ENCODE results near the gene MVB12B. TPM values are rescaled to one million over a fixed set of nuclear protein-coding genes. Genes with fewer than 3 reads are reported as not detected.

The MVB12B gene
- total RNA-seq, 2 donors from 2014 or later = 18.6 to 19.7 TPM

DNA sequence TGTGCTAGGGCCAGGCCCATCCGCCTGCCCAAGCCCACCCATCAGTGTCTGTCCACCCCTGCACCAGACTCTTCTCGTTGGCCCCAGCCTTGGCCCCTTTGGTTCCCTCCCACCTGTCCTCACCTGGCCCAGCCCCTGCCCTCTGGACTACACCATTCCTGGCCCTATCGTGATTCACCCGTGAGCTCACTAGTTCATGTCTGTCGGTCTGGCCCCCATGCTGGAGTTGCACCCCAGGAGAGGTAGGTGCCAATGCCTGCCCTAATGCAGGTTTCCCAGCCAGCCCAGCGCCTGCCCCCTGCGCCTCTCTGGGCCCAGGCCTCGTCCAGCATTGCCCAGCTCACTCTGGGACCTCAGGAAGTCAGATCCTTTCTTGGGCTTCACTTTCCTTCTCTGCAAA lies 171.7 kb downstream of the MVB12B start:
- H3K9ac ChIP-seq (ENCODE audit: extremely low read depth, low read length, poor library complexity, severe bottlenecking) = no peak overlapping the region
- no peak for TF ChIP-seq CTCF (conservative IDR thresholded peaks at IDR 0.05)
- H3K36me3 ChIP-seq (ENCODE audit: control insufficient read depth, insufficient read depth, low read length) = no peaks in the 10 kb centered on the region
- DNase-seq = no peak
- H3K27me3 ChIP-seq (ENCODE audit: control insufficient read depth, insufficient read depth, low read length, poor library complexity, severe bottlenecking) = peaks cover 12% of the 10 kb centered on the region
- peaks cover 16% of the 10 kb centered on the region for H3K27me3 Mint-ChIP-seq (ENCODE audit: insufficient read depth)
- no peaks in the 10 kb centered on the region for H3K9me3 ChIP-seq (ENCODE audit: control insufficient read depth, low read length)
- no peak overlapping the region for H3K27ac Mint-ChIP-seq
- 85 to 100% methylated on average over 3 to 8 of the region's 8 CpGs for WGBS, 2 experiments (ENCODE audit: insufficient coverage in 1 of 2, insufficient read length in 1 of 2)
- H3K4me1 ChIP-seq (ENCODE audit: control insufficient read depth, insufficient read depth, low read length) = no peaks in the 10 kb centered on the region
- H3K9me3 Mint-ChIP-seq = no peaks in the 10 kb centered on the region
- H3K36me3 Mint-ChIP-seq (ENCODE audit: low read depth) = no peaks in the 10 kb centered on the region
- no peak overlapping the region for H3K4me3 ChIP-seq (ENCODE audit: low read length)
- peaks cover 7% of the 10 kb centered on the region for H3K4me1 Mint-ChIP-seq
- H3K27ac ChIP-seq (ENCODE audit: low read depth, low read length) = no peak overlapping the region
- no peak overlapping the region for H3K4me3 Mint-ChIP-seq

GRCh38 chr9:126499005-126499910 lies 172.6 kb downstream of the MVB12B start:
- Histone ChIP-seq H3K9me3 (ENCODE audit: control insufficient read depth, low read length) (no peaks in the 10 kb centered on the region), H3K4me3 (ENCODE audit: low read length) (peak overlapping the region; percentile 74), H3K9ac (ENCODE audit: extremely low read depth, low read length, poor library complexity, severe bottlenecking) (no peak overlapping the region), H3K36me3 (ENCODE audit: control insufficient read depth, insufficient read depth, low read length) (no peaks in the 10 kb centered on the region), H3K4me1 (ENCODE audit: control insufficient read depth, insufficient read depth, low read length) (no peaks in the 10 kb centered on the region), H3K27ac (ENCODE audit: low read depth, low read length) (no peak overlapping the region), H3K27me3 (ENCODE audit: control insufficient read depth, insufficient read depth, low read length, poor library complexity, severe bottlenecking) (peaks cover 12% of the 10 kb centered on the region)
- H3K4me1 Mint-ChIP-seq = peaks cover 7% of the 10 kb centered on the region
- no peaks in the 10 kb centered on the region for H3K9me3 Mint-ChIP-seq
- H3K4me3 Mint-ChIP-seq = peak overlapping the region; percentile 53
- DNase-seq = peak; percentile 85
- no peak overlapping the region for H3K27ac Mint-ChIP-seq
- 7 to 10% methylated on average over 18 to 46 of the region's 46 CpGs for WGBS, 2 experiments (ENCODE audit: insufficient coverage in 1 of 2, insufficient read length in 1 of 2)
- H3K27me3 Mint-ChIP-seq (ENCODE audit: insufficient read depth) = peaks cover 16% of the 10 kb centered on the region
- H3K36me3 Mint-ChIP-seq (ENCODE audit: low read depth) = no peaks in the 10 kb centered on the region
- peak; percentile 100 for TF ChIP-seq CTCF (conservative IDR thresholded peaks at IDR 0.05)

DNA sequence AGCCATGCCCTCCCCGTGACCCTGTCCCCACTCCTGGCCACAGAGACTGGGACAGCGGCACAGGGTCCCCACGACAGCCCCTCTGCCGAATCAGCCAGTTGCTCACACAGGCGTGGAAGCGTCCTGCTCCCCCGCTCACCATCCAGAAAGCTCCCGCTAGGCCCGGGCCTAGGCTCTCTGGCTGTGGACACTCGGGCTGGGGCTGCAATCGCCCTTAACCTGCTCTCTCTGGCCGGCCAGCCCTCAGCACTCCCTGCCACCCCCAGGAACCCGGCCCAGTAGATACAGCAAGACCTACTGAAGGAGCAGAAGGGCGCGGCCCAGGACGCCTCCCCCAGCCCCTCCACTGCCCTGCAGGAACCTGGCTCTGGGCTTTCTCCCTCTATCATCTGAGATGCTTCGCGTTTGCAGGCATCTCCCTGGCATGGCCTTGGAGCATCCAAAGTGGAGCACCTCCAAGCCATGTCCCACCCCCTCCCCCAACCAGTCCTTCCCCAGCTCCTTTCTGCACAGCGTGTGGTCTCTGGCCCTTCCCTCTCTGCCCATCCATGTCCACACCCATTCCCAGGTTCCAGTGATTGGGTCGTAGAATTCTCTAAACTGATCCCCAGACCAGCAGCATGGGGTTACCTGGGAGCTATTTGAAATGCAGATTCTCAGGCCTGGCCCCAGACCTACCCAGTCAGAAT lies 173.4 kb downstream of the MVB12B start:
- Histone ChIP-seq H3K36me3 (ENCODE audit: control insufficient read depth, insufficient read depth, low read length) (no peaks in the 10 kb centered on the region), H3K27me3 (ENCODE audit: control insufficient read depth, insufficient read depth, low read length, poor library complexity, severe bottlenecking) (peaks cover 12% of the 10 kb centered on the region), H3K9me3 (ENCODE audit: control insufficient read depth, low read length) (no peaks in the 10 kb centered on the region), H3K27ac (ENCODE audit: low read depth, low read length) (no peak overlapping the region), H3K4me1 (ENCODE audit: control insufficient read depth, insufficient read depth, low read length) (peaks cover 3% of the 10 kb centered on the region), H3K9ac (ENCODE audit: extremely low read depth, low read length, poor library complexity, severe bottlenecking) (no peak overlapping the region), H3K4me3 (ENCODE audit: low read length) (peak overlapping the region; percentile 74)
- Mint-ChIP-seq H3K36me3 (ENCODE audit: low read depth) (no peaks in the 10 kb centered on the region), H3K27me3 (ENCODE audit: insufficient read depth) (peaks cover 16% of the 10 kb centered on the region), H3K4me3 (peak overlapping the region; percentile 53), H3K4me1 (peaks cover 8% of the 10 kb centered on the region), H3K9me3 (no peaks in the 10 kb centered on the region), H3K27ac (no peak overlapping the region)
- TF ChIP-seq CTCF (conservative IDR thresholded peaks at IDR 0.05) = no peak
- DNase-seq = peak; percentile 82
- 19 to 24% methylated on average over 3 to 20 of the region's 20 CpGs for WGBS, 2 experiments (ENCODE audit: insufficient coverage in 1 of 2, insufficient read length in 1 of 2)

Data from endodermal cell (in vitro differentiated cells).